A673 (cell line): Measurements from ENCODE around the gene MAEA. TPM values are rescaled to one million over a fixed set of nuclear protein-coding genes. Genes with fewer than 3 reads are reported as not detected.

Experiments
- Bru-seq: library from RNA; stranded (reverse); fragments of 400-500 nt; gene quantifications from one replicate; lab custom pipeline; 2021; lab: Mats Ljungman, UMichigan
- BruChase-seq, 2 experiments: library from RNA; stranded (reverse); fragments of 400-500 nt; gene quantifications; one replicate each; lab custom pipeline; 2021; lab: Mats Ljungman, UMichigan
- BruUV-seq: library from RNA; stranded (reverse); fragments of 400-500 nt; replicated peaks from 2 replicates; lab custom pipeline; 2021; lab: Mats Ljungman, UMichigan
- CTCF ChIA-PET: fragments of 300-600 bp; sonication (Branson Sonifier 250); formaldehyde crosslinking; loops from one replicate; lab custom pipeline; 2022; ENCODE audit warnings: antibody characterized with exemption; lab: Charles Lee
- POLR2A ChIA-PET: fragments of 300-600 bp; sonication (Branson Sonifier 250); formaldehyde crosslinking; loops from one replicate; lab custom pipeline; 2022; ENCODE audit warnings: antibody characterized with exemption; ENCODE audit not compliant: low non-redundant PET; lab: Charles Lee
- DNase-seq: peaks from one replicate; pipeline ENCODE4 v3.0.0-alpha.2; 2015; ENCODE audit warnings: low spot score
- H3K27ac ChIP-seq: fragments of 200-600 bp; sonication (generic); 2 replicates; pipeline ENCODE4 v1.5.1; 2016; ENCODE audit warnings: mixed run types, low read depth, mild to moderate bottlenecking, mixed read lengths, antibody characterized with exemption, low read length; ENCODE audit not compliant: poor library complexity, severe bottlenecking
- H3K27me3 ChIP-seq: fragments of 200-600 bp; sonication (generic); replicated peaks from 2 replicates; pipeline ENCODE4 v1.6.1; 2017; ENCODE audit warnings: mixed run types, low read depth, mild to moderate bottlenecking, mixed read lengths, antibody characterized with exemption, low read length; ENCODE audit not compliant: insufficient read depth, poor library complexity
- H3K36me3 ChIP-seq: fragments of 200-600 bp; sonication (generic); 2 replicates; pipeline ENCODE4 v1.6.1; 2016; ENCODE audit warnings: mixed run types, mild to moderate bottlenecking, mixed read lengths, antibody characterized with exemption, low read length; ENCODE audit not compliant: insufficient read depth, poor library complexity, severe bottlenecking
- H3K4me1 ChIP-seq: fragments of 200-600 bp; sonication (generic); 2 replicates; pipeline ENCODE4 v1.6.1; 2017; ENCODE audit warnings: mixed run types, mild to moderate bottlenecking, mixed read lengths, antibody characterized with exemption, low read length; ENCODE audit not compliant: insufficient read depth, poor library complexity, severe bottlenecking
- H3K4me3 ChIP-seq: fragments of 200-600 bp; sonication (generic); 2 replicates; pipeline ENCODE4 v1.5.1; 2016; ENCODE audit warnings: low read depth, mixed run types, mild to moderate bottlenecking, mixed read lengths, low read length; ENCODE audit not compliant: poor library complexity, severe bottlenecking
- H3K9me3 ChIP-seq: fragments of 200-600 bp; sonication (generic); 2 replicates; pipeline ENCODE4 v1.6.1; 2016; ENCODE audit warnings: mixed run types, low read depth, mild to moderate bottlenecking, mixed read lengths, antibody characterized with exemption, low read length; ENCODE audit not compliant: poor library complexity, severe bottlenecking
- EZH2 ChIP-seq: fragments of 200-600 bp; sonication (generic); IDR thresholded peaks from 2 replicates; pipeline ENCODE4 v1.6.1; 2017; ENCODE audit warnings: borderline replicate concordance, low read depth, mild to moderate bottlenecking, mixed read lengths, antibody characterized with exemption, low read length; ENCODE audit not compliant: poor library complexity, severe bottlenecking
- intact Hi-C: fragments of 100-400 bp; cut with micrococcal nuclease; formaldehyde crosslinking; loops from one replicate; pipeline ENCODE4 v1.10.0; 2022; ENCODE audit not compliant: unreplicated experiment
- long read RNA-seq: library from polyadenylated mRNA; stranded (forward); transcript quantifications from one replicate; pipeline ENCODE4 v2.0.0, GENCODE V29; 2022
- total RNA-seq: library from RNA; stranded (reverse); gene quantifications from 2 replicates; pipeline ENCODE4 v1.2.3, GENCODE V29; 2021
- TF ChIP-seq, protein P1 (sequence below): fragments of 300-800, 200-600 bp; sonication (generic); conservative IDR thresholded peaks from 2 replicates; pipeline ENCODE4 v1.5.1; 2017; ENCODE audit warnings: low read depth, mild to moderate bottlenecking, antibody characterized with exemption, low read length, moderate library complexity, mixed read lengths

MAEA gene
- 85.9 and 87.0 TPM in 2 replicates for total RNA-seq
- Bru-seq, nascent RNA = percentile 70 among the genes with signal in this experiment
- BruChase-seq, experiment 1, labeled RNA remaining after a 2-hour chase = percentile 67 among the genes with signal in this experiment
- BruChase-seq, experiment 2, labeled RNA remaining after a 6-hour chase = percentile 79 among the genes with signal in this experiment
- long read RNA-seq, transcript MAEA-201 (8 exons, 2,058 nt) = minor isoform, 6 of 337 reads
- long read RNA-seq, transcript MAEA-202 (9 exons, 2,222 nt) = major isoform, 288 of 337 reads
- long read RNA-seq, partial matches to known transcripts = 11 of 337 reads
- long read RNA-seq, other reads (novel, unspliced or antisense) = 26 of 337 reads

DNA sequence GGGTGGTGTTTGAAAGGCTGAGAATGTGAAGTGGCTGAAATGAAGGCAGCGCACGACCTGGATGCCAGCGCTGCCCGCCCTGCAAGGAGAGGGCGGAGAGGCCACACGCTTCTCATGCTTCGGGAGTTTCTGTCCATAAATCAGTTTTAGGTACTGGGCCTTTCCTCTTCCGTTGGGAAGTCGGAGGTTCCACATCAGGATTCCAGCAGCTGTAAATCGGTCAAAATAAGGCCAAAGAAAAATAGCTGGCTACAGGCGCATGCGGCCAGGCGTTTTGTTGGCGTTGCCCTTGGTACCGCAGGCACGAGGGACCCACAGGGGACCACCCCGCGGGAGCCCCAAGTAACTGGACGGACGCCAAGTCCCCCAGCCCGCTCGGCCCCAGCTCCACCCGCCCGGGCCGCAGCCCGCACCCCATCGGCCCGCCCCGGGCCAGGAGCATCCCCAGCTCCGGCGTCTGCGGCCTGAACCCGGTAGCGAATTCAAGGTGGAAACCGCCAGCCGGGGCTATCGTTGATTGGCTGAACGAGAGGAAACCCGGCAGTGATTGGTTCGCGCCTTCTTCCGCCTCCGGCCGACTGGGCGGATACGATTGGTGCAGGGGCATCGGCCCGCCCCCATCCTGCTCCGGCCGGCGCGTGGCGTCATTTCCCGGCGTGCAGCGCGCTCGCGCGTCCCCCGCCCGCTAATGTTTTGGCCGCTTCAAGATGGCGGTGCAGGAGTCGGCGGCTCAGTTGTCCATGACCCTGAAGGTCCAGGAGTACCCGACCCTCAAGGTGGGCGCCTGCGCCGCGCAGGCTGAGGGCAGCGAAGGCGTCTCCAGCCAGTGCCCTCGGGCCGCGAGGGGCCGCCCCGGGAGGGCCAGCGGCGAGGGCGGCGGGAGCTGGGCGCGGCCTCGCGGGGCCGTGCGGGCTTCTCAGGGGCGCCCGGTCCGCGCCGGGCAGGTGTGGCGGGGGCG is at the start of gene MAEA:
Gene MAEA, plus strand, starts transcription at position 685 of the 958 bp plus-strand sequence. Its CDS starts 23 bp downstream, at position 708.
- BruUV-seq = TSS peak; percentile 96
- H3K27ac ChIP-seq = peak within 1 kb of the TSS; percentile 81
- no peaks in the 10 kb centered on the region for H3K36me3 ChIP-seq
- intact Hi-C loops = loop anchor here (5.0 kb wide), 1 partner anchor 58 kb away; the partner anchor contains the start of gene UVSSA
- peak; percentile 98 for DNase-seq
- no peaks in the 10 kb centered on the region for H3K9me3 ChIP-seq
- no peak for TF ChIP-seq EZH2
- peaks cover 9% of the 10 kb centered on the region for H3K4me1 ChIP-seq
- CTCF ChIA-PET = interaction anchor here (0.6 kb wide), 1 partner anchor 109 kb away, joined by 3 read pairs; no protein-coding TSS in a partner anchor
- POLR2A ChIA-PET = interaction anchor here (0.5 to 0.7 kb wide), 2 partner anchors 11 to 14 kb away, joined by 3 to 4 read pairs; no protein-coding TSS in a partner anchor
- peak within 1 kb of the TSS; percentile 97 for H3K4me3 ChIP-seq
- H3K27me3 ChIP-seq = no peaks in the 10 kb centered on the region

DNA sequence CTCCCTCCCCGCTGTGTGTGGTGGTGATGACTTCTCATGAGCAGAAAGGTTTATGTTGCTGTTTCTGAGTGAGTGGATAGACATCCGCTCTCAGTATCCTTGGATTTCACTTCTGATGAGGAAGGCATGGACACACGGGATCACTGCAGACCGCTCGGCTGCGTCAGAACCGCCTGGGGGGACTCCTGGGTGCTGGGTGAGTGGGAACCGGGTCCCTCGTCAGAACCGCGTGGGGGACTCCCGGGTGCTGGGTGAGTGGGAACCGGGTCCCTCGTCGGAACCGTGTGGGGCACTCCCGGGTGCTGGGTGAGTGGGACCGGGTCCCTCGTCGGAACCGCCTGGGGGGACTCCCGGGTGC is 49.8 kb upstream of the MAEA start:
- Histone ChIP-seq H3K27ac (no peak overlapping the region), H3K9me3 (no peaks in the 10 kb centered on the region), H3K36me3 (peaks cover 42% of the 10 kb centered on the region), H3K4me1 (no peaks in the 10 kb centered on the region), H3K27me3 (no peaks in the 10 kb centered on the region), H3K4me3 (no peak overlapping the region)
- DNase-seq = no peak
- POLR2A ChIA-PET = no interaction called here
- CTCF ChIA-PET = no interaction called here
- BruUV-seq = no TSS peak
- intact Hi-C loops = no loop called here
- no peak for TF ChIP-seq EZH2
- TF ChIP-seq, protein P1, sequence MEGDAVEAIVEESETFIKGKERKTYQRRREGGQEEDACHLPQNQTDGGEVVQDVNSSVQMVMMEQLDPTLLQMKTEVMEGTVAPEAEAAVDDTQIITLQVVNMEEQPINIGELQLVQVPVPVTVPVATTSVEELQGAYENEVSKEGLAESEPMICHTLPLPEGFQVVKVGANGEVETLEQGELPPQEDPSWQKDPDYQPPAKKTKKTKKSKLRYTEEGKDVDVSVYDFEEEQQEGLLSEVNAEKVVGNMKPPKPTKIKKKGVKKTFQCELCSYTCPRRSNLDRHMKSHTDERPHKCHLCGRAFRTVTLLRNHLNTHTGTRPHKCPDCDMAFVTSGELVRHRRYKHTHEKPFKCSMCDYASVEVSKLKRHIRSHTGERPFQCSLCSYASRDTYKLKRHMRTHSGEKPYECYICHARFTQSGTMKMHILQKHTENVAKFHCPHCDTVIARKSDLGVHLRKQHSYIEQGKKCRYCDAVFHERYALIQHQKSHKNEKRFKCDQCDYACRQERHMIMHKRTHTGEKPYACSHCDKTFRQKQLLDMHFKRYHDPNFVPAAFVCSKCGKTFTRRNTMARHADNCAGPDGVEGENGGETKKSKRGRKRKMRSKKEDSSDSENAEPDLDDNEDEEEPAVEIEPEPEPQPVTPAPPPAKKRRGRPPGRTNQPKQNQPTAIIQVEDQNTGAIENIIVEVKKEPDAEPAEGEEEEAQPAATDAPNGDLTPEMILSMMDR = no peak

DNA sequence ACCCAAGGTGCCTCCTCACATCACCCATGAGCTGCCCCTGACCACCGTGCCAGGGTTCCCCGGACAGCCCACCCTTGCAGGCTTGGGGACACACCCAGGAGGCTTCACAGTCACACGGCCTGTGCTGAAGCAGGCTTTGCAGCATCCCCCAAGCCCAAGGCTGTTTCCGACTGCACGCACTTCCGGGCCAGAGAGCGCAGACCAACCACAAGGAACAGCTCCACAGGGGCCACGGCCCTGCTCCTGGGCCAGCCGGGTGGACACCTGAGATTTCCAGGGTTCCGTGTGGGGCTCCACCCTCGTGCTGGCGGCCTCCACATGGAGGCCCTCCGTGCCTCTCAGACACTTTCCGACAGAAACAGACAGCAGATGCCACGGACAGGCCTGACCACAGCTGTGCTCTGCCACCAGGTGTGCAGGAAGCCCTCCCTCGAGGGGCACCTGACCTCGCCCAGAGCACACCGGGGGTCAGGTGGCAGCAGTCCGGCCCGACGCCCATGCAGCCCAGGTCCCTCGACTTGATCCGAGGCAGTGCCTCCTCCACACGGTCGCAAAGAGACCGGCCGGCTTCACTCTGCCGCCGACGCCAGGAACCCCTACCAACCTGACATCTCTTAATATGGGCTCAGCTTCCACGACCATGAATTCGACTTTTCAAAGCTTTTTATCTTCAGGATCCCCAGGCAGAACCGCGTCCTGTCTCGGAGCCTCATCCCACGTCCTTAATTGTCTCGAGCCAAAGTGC is 48.8 kb upstream of the MAEA start:
- no peak for DNase-seq
- no peak overlapping the region for H3K27ac ChIP-seq
- H3K36me3 ChIP-seq = peaks cover 33% of the 10 kb centered on the region
- H3K4me3 ChIP-seq = no peak overlapping the region
- ChIA-PET POLR2A (no interaction called here), CTCF (no interaction called here)
- no TSS peak for BruUV-seq
- no peaks in the 10 kb centered on the region for H3K4me1 ChIP-seq
- TF ChIP-seq EZH2 = no peak
- TF ChIP-seq, protein P1 = no peak
- intact Hi-C loops = no loop called here
- H3K9me3 ChIP-seq = no peaks in the 10 kb centered on the region
- no peaks in the 10 kb centered on the region for H3K27me3 ChIP-seq
